Measurements from ENCODE around the gene TIGAR.
A peak's percentile ranks its signal among the peaks of the same experiment; 100 is the strongest.

The TIGAR gene

GRCh38 chr12:4301932-4302501 lies 19.0 kb upstream of the TIGAR start:
- DNase-seq = no peak

GRCh38 chr12:4302881-4303280 lies 18.1 kb upstream of the TIGAR start:
- no peak for DNase-seq

- DNase-seq = no peak
Measured at GRCh38 chr12:4303750-4304149, 17.3 kb upstream of the TIGAR start.

- peak in 33 of 56 donors; percentile 15 to 74 (median 42) for DNase-seq
Measured at GRCh38 chr12:4307593-4308333, 13.2 kb upstream of the TIGAR start.

GRCh38 chr12:4308334-4308950 lies 12.6 kb upstream of the TIGAR start:
- no peak for DNase-seq

GRCh38 chr12:4311776-4312175 lies 9.2 kb upstream of the TIGAR start:
- no peak for DNase-seq

- DNase-seq = no peak
Measured at GRCh38 chr12:4312251-4312650, 8.8 kb upstream of the TIGAR start.

GRCh38 chr12:4320497-4320852 lies 538 bp upstream of the TIGAR start:
- no peak for DNase-seq

GRCh38 chr12:4322726-4323125 lies 1.7 kb downstream of the TIGAR start:
- DNase-seq = no peak

GRCh38 chr12:4323396-4323795 lies 2.4 kb downstream of the TIGAR start:
- no peak for DNase-seq

- DNase-seq = no peak
Measured at GRCh38 chr12:4324366-4324765, 3.4 kb downstream of the TIGAR start.

GRCh38 chr12:4325966-4326365 lies 5.0 kb downstream of the TIGAR start:
- DNase-seq = no peak

GRCh38 chr12:4327293-4327692 lies 6.3 kb downstream of the TIGAR start:
- DNase-seq = no peak

GRCh38 chr12:4330203-4330602 lies 9.2 kb downstream of the TIGAR start:
- no peak for DNase-seq

- no peak for DNase-seq
Measured at GRCh38 chr12:4331221-4331620, 10.2 kb downstream of the TIGAR start.

GRCh38 chr12:4331842-4332241 lies 10.8 kb downstream of the TIGAR start:
- no peak for DNase-seq

- DNase-seq = no peak
Measured at GRCh38 chr12:4346931-4347330, 25.9 kb downstream of the TIGAR start.

- no peak for DNase-seq
Measured at GRCh38 chr12:4353785-4354208, 32.8 kb downstream of the TIGAR start.

- no peak for DNase-seq
Measured at GRCh38 chr12:4355156-4356040, 34.4 kb downstream of the TIGAR start.

GRCh38 chr12:4356041-4356327 lies 35.0 kb downstream of the TIGAR start:
- DNase-seq = peak in 1 of 56 donors; percentile 4

GRCh38 chr12:4366090-4366489 lies 45.1 kb downstream of the TIGAR start:
- DNase-seq = no peak

- no peak for DNase-seq
Measured at GRCh38 chr12:4369548-4369947, 48.5 kb downstream of the TIGAR start.

Data from amygdala (tissue), 56 donors.